Chondrocyte (in vitro differentiated cells): ENCODE data around the gene PDGFA. TPM values are rescaled to one million over a fixed set of nuclear protein-coding genes. Genes with fewer than 3 reads are reported as not detected.

Experiments used
- DNase-seq: peaks from one replicate; pipeline ENCODE4 v3.0.0; 2021; ENCODE audit warnings: mixed read lengths, low spot score
- H3K27ac Mint-ChIP-seq: one replicate; pipeline ENCODE4 v1.8.0; 2021; ENCODE audit warnings: mild to moderate bottlenecking, moderate library complexity, mixed read lengths; ENCODE audit not compliant: unreplicated experiment
- H3K27me3 Mint-ChIP-seq: 2 replicates; pipeline ENCODE4 v1.8.0; 2021; ENCODE audit warnings: low read depth, mixed read lengths
- H3K36me3 Mint-ChIP-seq: 2 replicates; pipeline ENCODE4 v1.8.0; 2021; ENCODE audit warnings: low read depth, mixed read lengths
- H3K4me1 Mint-ChIP-seq: 2 replicates; pipeline ENCODE4 v1.8.0; 2021; ENCODE audit warnings: low read depth, mild to moderate bottlenecking, mixed read lengths
- H3K4me3 Mint-ChIP-seq: one replicate; pipeline ENCODE4 v1.8.0; 2021; ENCODE audit warnings: mild to moderate bottlenecking, moderate library complexity, mixed read lengths; ENCODE audit not compliant: unreplicated experiment
- H3K9me3 Mint-ChIP-seq: 2 replicates; pipeline ENCODE4 v1.8.0; 2021; ENCODE audit warnings: low read depth, mixed read lengths
- total RNA-seq: library from RNA; stranded (reverse); gene quantifications from 3 replicates; pipeline ENCODE4 v1.2.1, GENCODE V29; 2021
- TF ChIP-seq, protein P1 (sequence below): fragments of 200-600 bp; sonication (generic); IDR thresholded peaks from 2 replicates; pipeline ENCODE4 v1.5.0; 2021; ENCODE audit warnings: antibody characterized with exemption, mild to moderate bottlenecking, moderate library complexity

PDGFA gene
- total RNA-seq, 1 donor from 2014 or later, result 70.6 TPM

DNA sequence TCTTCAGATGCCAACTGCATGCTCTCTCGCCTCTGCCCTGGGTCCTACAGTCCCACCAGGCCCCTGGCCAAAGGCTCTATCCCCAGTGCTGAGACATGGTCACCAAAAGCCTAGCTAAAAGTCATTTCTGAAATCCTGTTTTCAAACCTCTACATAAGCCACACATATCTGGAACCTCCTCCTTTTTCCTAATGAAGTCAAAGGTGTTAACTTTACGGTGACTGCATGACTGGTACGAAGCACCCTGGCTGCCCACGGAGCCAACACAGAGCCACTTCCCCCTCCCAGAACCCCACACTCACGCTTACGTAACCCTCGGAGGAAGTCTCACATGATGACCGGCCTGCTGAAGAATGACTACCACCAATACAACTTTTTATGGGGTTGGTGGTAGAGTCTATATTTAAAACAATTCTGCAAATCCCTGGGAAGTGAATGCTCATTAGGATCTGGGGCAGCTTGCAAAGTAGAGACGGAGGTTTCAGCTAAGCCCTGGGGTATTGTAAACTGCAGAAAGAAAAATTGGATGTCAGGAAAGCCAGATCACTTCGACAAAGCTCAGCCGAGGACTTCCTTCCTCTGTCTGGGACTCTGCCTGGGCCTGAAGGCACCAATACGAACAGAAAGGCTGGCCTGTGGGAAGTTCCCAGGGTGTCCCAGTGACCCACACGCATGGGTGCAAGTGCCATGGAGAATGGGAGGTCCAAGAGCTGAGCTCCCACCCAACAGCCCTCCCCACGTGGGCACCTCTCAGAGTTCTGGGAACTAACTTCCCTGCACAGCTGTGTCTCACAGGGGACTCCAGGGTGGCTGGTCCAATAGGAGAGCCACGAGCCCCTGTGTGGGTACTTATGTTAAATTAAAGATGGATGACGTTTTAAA, 50.7 kb downstream of the PDGFA start:
- Mint-ChIP-seq H3K4me3 (peak overlapping the region; percentile 3), H3K27ac (peak overlapping the region; percentile 81)

DNA sequence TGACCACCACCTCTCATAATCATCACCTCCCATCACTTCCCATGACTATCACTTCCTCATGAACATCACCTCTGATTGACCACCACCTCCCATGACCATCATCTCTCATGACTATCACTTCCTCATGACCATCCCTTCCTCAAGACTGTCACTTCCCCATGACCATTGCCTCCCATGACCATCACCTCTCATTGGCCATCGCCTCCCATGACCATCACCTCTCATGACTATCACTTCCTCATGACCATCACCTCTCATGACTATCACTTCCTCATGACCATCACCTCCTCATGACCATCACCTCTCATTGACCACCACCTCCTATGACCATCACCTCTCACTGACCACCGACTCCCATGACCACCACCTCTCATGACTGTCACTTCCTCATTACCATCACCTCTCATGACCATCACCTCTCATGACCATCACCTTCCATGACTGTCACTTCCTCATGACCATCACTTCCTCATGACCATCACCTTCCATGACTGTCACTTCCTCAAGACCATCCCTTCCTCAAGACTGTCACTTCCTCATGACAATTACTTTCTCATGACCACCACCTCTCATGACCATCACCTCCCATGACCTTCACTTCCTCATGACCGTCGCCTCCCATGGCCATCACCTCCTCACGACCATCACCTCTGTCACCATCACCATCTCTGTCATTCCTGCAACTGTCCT, 51.6 kb downstream of the PDGFA start:
- Mint-ChIP-seq H3K36me3 (no peaks in the 10 kb centered on the region), H3K4me1 (peaks cover 48% of the 10 kb centered on the region), H3K27ac (peak overlapping the region; percentile 18), H3K27me3 (no peaks in the 10 kb centered on the region), H3K4me3 (no peak overlapping the region), H3K9me3 (peaks cover 9% of the 10 kb centered on the region)
- no peak for DNase-seq
- TF ChIP-seq, protein P1, sequence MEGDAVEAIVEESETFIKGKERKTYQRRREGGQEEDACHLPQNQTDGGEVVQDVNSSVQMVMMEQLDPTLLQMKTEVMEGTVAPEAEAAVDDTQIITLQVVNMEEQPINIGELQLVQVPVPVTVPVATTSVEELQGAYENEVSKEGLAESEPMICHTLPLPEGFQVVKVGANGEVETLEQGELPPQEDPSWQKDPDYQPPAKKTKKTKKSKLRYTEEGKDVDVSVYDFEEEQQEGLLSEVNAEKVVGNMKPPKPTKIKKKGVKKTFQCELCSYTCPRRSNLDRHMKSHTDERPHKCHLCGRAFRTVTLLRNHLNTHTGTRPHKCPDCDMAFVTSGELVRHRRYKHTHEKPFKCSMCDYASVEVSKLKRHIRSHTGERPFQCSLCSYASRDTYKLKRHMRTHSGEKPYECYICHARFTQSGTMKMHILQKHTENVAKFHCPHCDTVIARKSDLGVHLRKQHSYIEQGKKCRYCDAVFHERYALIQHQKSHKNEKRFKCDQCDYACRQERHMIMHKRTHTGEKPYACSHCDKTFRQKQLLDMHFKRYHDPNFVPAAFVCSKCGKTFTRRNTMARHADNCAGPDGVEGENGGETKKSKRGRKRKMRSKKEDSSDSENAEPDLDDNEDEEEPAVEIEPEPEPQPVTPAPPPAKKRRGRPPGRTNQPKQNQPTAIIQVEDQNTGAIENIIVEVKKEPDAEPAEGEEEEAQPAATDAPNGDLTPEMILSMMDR, result no peak

More for the DNA sequence above, 50.7 kb downstream of the PDGFA start:
- peak; percentile 52 for DNase-seq
- Mint-ChIP-seq H3K36me3 (no peaks in the 10 kb centered on the region), H3K4me1 (peaks cover 48% of the 10 kb centered on the region), H3K27me3 (no peaks in the 10 kb centered on the region), H3K9me3 (peaks cover 10% of the 10 kb centered on the region)
- TF ChIP-seq, protein P1, result no peak

DNA sequence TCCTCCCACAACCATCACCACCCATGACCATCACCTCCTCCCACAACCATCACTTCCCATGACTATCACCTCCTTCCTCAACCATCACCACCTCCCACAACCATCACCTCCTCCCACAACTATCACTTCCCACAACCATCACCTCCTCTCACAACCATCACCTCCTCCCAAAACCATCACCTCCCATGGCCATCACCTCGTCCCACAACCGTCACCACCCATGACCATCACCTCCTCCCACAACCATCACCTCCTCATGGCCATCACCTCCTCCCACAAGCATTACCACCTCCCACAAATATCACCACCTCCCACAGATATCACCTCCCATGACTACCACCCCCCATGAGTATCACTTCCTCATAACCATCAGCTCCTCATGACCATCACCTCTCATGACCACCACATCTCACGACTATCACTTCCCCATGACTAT, 52.2 kb downstream of the PDGFA start:
- Mint-ChIP-seq H3K9me3 (peaks cover 9% of the 10 kb centered on the region), H3K4me1 (peaks cover 46% of the 10 kb centered on the region), H3K27ac (peak overlapping the region; percentile 18), H3K36me3 (no peaks in the 10 kb centered on the region), H3K27me3 (no peaks in the 10 kb centered on the region), H3K4me3 (no peak overlapping the region)
- DNase-seq, result peak; percentile 37
- TF ChIP-seq, protein P1, result no peak

DNA sequence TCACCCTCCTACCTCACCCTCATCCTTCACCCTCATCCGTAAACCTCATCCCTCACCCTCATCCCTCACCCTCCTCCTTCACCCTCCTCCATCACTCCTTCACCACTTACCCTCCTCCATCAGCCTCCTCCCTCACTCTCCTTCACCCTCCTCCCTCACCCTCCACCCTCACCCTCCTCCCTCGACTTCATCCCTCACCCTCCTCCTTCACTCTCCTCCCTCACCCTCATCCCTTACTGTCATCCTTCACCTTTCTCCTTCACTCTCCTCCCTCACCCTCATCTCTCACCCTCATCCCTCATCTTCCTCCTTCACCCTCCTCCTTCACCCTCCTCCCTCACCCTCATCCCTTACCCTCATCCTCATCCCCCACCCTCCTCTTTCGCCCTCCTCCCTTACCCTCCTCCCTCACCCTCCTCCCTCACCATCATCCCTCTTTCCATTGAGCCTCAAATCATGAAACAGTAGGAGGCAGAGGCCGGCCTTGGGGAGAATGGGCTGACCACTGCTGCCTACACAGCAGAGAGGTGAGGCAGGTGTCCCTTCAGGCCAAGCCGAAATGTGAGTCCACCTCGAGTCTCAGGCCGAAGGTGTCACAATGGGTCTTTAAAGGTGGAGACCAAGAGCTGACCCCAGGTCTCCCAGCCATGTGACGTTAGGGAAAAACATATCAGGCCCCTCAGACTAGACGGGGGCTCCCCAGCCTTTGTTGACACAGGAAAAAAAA, 53.0 kb downstream of the PDGFA start:
- Mint-ChIP-seq H3K9me3 (peaks cover 9% of the 10 kb centered on the region), H3K27ac (no peak overlapping the region), H3K36me3 (no peaks in the 10 kb centered on the region), H3K4me1 (peaks cover 44% of the 10 kb centered on the region), H3K4me3 (no peak overlapping the region), H3K27me3 (no peaks in the 10 kb centered on the region)
- DNase-seq, result peak; percentile 57
- TF ChIP-seq, protein P1, result no peak
